GM12878 (cell line): Measurements from ENCODE around the gene OGFOD2. TPM values are rescaled to one million over a fixed set of nuclear protein-coding genes. Genes with fewer than 3 reads are reported as not detected.

Experiments used
- ATAC-seq: fragments of 200-7000 bp; cut with Tn5 transposase; 3 replicates; pipeline ENCODE4 v1.9.1; 2020; ENCODE audit warnings: mild to moderate bottlenecking, moderate library complexity
- BruUV-seq: library from RNA; stranded (reverse); fragments of 400-500 nt; replicated peaks from 2 replicates; lab custom pipeline; 2021; lab: Mats Ljungman, UMichigan
- CTCF ChIA-PET: fragments of 300-600 bp; sonication (Branson Sonifier 250); formaldehyde crosslinking; extraction: SDS; loops from one replicate; lab custom pipeline; 2021; ENCODE audit warnings: inconsistent platforms; lab: Yijun Ruan, JAX
- POLR2A ChIA-PET: fragments of 350-600 bp; formaldehyde crosslinking; extraction: SDS; loops from one replicate; lab custom pipeline; 2021; ENCODE audit warnings: inconsistent platforms; lab: Charles Lee
- RAD21 ChIA-PET: fragments of 300-600 bp; sonication (Branson Sonifier 250); formaldehyde crosslinking; loops from one replicate; lab custom pipeline; 2023; ENCODE audit warnings: antibody characterized with exemption; ENCODE audit not compliant: unreplicated experiment; lab: Charles Lee
- SMC1A ChIA-PET: fragments of 300-600 bp; sonication (Branson Sonifier 250); formaldehyde crosslinking; loops from one replicate; lab custom pipeline; 2023; ENCODE audit not compliant: unreplicated experiment, uncharacterized antibody; lab: Charles Lee
- DNase-seq: peaks from one replicate; pipeline ENCODE4 v3.0.0-alpha.2; 2011; ENCODE audit warnings: low read depth, low spot score
- FAIRE-seq: peaks from 3 replicates; lab custom pipeline; 2011; peaks lifted over from hg19 to GRCh38; lab: Jason Lieb, UNC
- H2AFZ ChIP-seq: 2 replicates; pipeline ENCODE4 v1.6.0; 2011; ENCODE audit warnings: low read depth, low read length, control low read depth; ENCODE audit not compliant: control insufficient read depth
- H3K27ac ChIP-seq: 2 replicates; pipeline ENCODE4 v1.5.1; 2011; ENCODE audit warnings: control low read depth; ENCODE audit not compliant: control insufficient read depth, insufficient read depth
- H3K27me3 ChIP-seq, 2 experiments: replicated peaks in 1 of 2; 2 replicates each; pipeline versions ENCODE4 v1.6.0 to v1.6.1; 2011; ENCODE audit warnings: low read length in 1 of 2; ENCODE audit not compliant: control insufficient read depth in 2 of 2, insufficient read depth in 2 of 2
- H3K36me3 ChIP-seq, 2 experiments: 2 replicates each; pipeline ENCODE4 v1.5.1; 2011; ENCODE audit warnings: low read length in 1 of 2; ENCODE audit not compliant: control insufficient read depth in 2 of 2, insufficient read depth in 2 of 2
- H3K4me1 ChIP-seq: 2 replicates; pipeline ENCODE4 v1.6.1; 2011; ENCODE audit warnings: mild to moderate bottlenecking, low read length, moderate library complexity, mixed read lengths; ENCODE audit not compliant: control insufficient read depth, insufficient read depth
- H3K4me2 ChIP-seq: 2 replicates; pipeline ENCODE4 v1.6.0; 2011; ENCODE audit warnings: control low read depth; ENCODE audit not compliant: control insufficient read depth, insufficient read depth
- H3K4me3 ChIP-seq: fragments of 200-600 bp; sonication (generic); 2 replicates; pipeline ENCODE4 v1.5.1; 2016
- H3K79me2 ChIP-seq: 2 replicates; pipeline ENCODE4 v1.6.0; 2011; ENCODE audit warnings: low read length; ENCODE audit not compliant: control insufficient read depth, insufficient read depth
- H3K9ac ChIP-seq: 2 replicates; pipeline ENCODE4 v1.8.0; 2011; ENCODE audit warnings: low read length, control low read depth, mixed read lengths; ENCODE audit not compliant: control insufficient read depth, insufficient read depth
- H3K9me3 ChIP-seq: replicated peaks from 3 replicates; pipeline ENCODE4 v1.5.1; 2011; ENCODE audit warnings: mild to moderate bottlenecking, low read length; ENCODE audit not compliant: control insufficient read depth, insufficient read depth
- H4K20me1 ChIP-seq: 2 replicates; pipeline ENCODE4 v1.6.0; 2011; ENCODE audit not compliant: control insufficient read depth, insufficient read depth
- ESRRA ChIP-seq: IDR thresholded peaks from 2 replicates; pipeline ENCODE4 v1.6.1; 2012; ENCODE audit warnings: mild to moderate bottlenecking, low read length, improper control_type of control experiment
- EZH2 ChIP-seq: IDR thresholded peaks from 2 replicates; pipeline ENCODE4 v1.6.1; 2012; ENCODE audit warnings: low read depth, mild to moderate bottlenecking, control low read depth, inconsistent platforms, low read length, borderline replicate concordance; ENCODE audit not compliant: control insufficient read depth
- IRF3 ChIP-seq: fragments of 450-650 bp; IDR thresholded peaks from 2 replicates; pipeline ENCODE4 v1.6.1; 2014; ENCODE audit warnings: mild to moderate bottlenecking
- KLF5 ChIP-seq: fragments of 450-650 bp; IDR thresholded peaks from 2 replicates; pipeline ENCODE4 v1.6.1; 2014; ENCODE audit warnings: mild to moderate bottlenecking; ENCODE audit not compliant: partially characterized antibody
- MYB ChIP-seq: fragments of 150-350 bp; IDR thresholded peaks from 2 replicates; pipeline ENCODE4 v1.6.1; 2014; ENCODE audit warnings: mild to moderate bottlenecking, low read depth, low read length, borderline replicate concordance
- NR2C1 ChIP-seq: fragments of 450-650 bp; IDR thresholded peaks from 2 replicates; pipeline ENCODE4 v1.6.1; 2017; ENCODE audit warnings: antibody characterized with exemption, mild to moderate bottlenecking, moderate library complexity
- POLR2AphosphoS2 ChIP-seq: IDR thresholded peaks from 2 replicates; pipeline ENCODE4 v1.6.1; 2011; ENCODE audit warnings: low read depth, mild to moderate bottlenecking, low read length, improper control_type of control experiment, moderate library complexity
- POU2F2 ChIP-seq: IDR thresholded peaks from 3 replicates; pipeline ENCODE4 v1.6.1; 2011; ENCODE audit warnings: low read depth, mild to moderate bottlenecking, low read length, borderline replicate concordance
- SREBF1 ChIP-seq: IDR thresholded peaks from 2 replicates; pipeline ENCODE4 v1.6.1; 2012; ENCODE audit warnings: mild to moderate bottlenecking, low read length
- ZNF384 ChIP-seq: IDR thresholded peaks from 2 replicates; pipeline ENCODE4 v1.6.1; 2012; ENCODE audit warnings: low read depth, mild to moderate bottlenecking, low read length, improper control_type of control experiment, borderline replicate concordance
- ZZZ3 ChIP-seq: IDR thresholded peaks from 2 replicates; pipeline ENCODE4 v1.6.1; 2011; ENCODE audit warnings: low read depth; ENCODE audit not compliant: control insufficient read depth, insufficient read length
- WGBS: methylation state at CpG from one replicate; pipeline ENCODE4 v1.1.6; 2016; ENCODE audit warnings: low lambda C conversion rate; ENCODE audit not compliant: insufficient replicate concordance, insufficient coverage; ENCODE audit errors: missing lambda C conversion rate; 5-methylcytosine and 5-hydroxymethylcytosine counted together
- in situ Hi-C: fragments of 300-500 bp; cut with MboI; formaldehyde crosslinking; loops from 9 replicates; pipeline ENCODE4 v1.14.3; 2018; ENCODE audit warnings: mixed read lengths
- intact Hi-C: fragments of 100-400 bp; cut with micrococcal nuclease; formaldehyde crosslinking; loops from one replicate; pipeline ENCODE4 v1.14.2; 2022; ENCODE audit not compliant: unreplicated experiment
- polyA plus RNA-seq, 11 experiments: library from polyadenylated mRNA; depleted of rRNA in 4 of 11; unstranded in 6 of 11; stranded (reverse) in 5 of 11; fragments of >200 nt; fragmentation: Nextera tagmentation in 4 of 11; fragmentation: Illumina TruSeq in 1 of 11; extraction: Ambion mirVana in 4 of 11; extraction: Trizol in 1 of 11; gene quantifications; 1 replicate in 1 of 11; 2 replicates in 10 of 11; pipeline versions ENCODE4 v1.2.1 to v1.2.3, GENCODE V29; 2011 to 2016; ENCODE audit warnings: inconsistent platforms in 2 of 11, missing spikeins in 2 of 11, low read depth in 1 of 11
- total RNA-seq, 4 experiments: library from RNA; depleted of rRNA in 3 of 4; stranded (reverse); fragments of >200 nt in 3 of 4; fragmentation: Illumina TruSeq in 1 of 4; extraction: Trizol in 1 of 4; gene quantifications; 2 replicates each; pipeline versions ENCODE4 v1.2.1 to v1.2.3, GENCODE V29; 2013 to 2021
- TF ChIP-seq, protein P1 (sequence below): IDR thresholded peaks from 2 replicates; pipeline ENCODE4 v1.6.1; 2011; ENCODE audit warnings: low read depth, low read length, improper control_type of control experiment, borderline replicate concordance

Gene OGFOD2
- total and polyA plus RNA-seq, 10 of the 15 experiments (the other 5 are each of a cell fraction or from before 2014, with no cell fraction given) = 0.93 to 29.2 (median 16.3) TPM

DNA sequence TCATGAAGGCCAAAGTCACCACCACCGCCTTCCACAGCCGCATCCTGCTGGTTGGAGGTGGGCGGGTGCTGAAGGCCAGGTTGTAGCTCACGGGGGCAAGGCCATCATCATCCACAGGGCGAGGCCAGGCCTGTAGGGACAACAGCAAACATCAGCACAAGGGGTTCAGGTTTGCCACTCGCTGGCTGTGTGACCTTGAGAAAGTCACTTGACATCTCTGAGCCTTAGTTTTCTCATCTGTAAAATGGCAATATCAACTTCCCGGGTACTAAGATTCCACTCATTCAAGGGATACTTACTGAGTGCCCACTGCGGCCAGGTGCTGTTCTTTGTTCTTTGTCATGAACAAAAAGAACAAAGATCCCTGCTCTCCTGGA is 14.9 kb upstream of the OGFOD2 start:
- RAD21 ChIA-PET = no interaction called here
- Histone ChIP-seq H3K4me3 (no peak overlapping the region), H3K4me1 (no peaks in the 10 kb centered on the region), H2AFZ (no peak overlapping the region), H3K27ac (no peak overlapping the region), H3K27me3 (no peaks in the 10 kb centered on the region), H3K79me2 (no peaks in the 10 kb centered on the region), H3K9ac (no peak overlapping the region), H3K36me3 (no peaks in the 10 kb centered on the region), H3K9me3 (no peaks in the 10 kb centered on the region), H4K20me1 (peaks cover 3% of the 10 kb centered on the region; the same call in 1 of the 2 replicates)
- intact Hi-C loops (no loop called here), in situ Hi-C loops (no loop called here)
- CTCF ChIA-PET = interaction anchor here (1.3 kb wide), 1 partner anchor 100 kb away, joined by 6 read pairs; no protein-coding TSS in a partner anchor
- BruUV-seq = no TSS peak
- WGBS = 61% methylated on average over 8 of the region's 8 CpGs
- SMC1A ChIA-PET = no interaction called here
- no peak for ATAC-seq
- FAIRE-seq = no peak
- TF ChIP-seq ZNF384 = no peak
- TF ChIP-seq ESRRA = no peak
- TF ChIP-seq, all 136 proteins: peak for 0
- no peak overlapping the region for H3K4me2 ChIP-seq
- no peak for DNase-seq
- POLR2A ChIA-PET = no interaction called here

DNA sequence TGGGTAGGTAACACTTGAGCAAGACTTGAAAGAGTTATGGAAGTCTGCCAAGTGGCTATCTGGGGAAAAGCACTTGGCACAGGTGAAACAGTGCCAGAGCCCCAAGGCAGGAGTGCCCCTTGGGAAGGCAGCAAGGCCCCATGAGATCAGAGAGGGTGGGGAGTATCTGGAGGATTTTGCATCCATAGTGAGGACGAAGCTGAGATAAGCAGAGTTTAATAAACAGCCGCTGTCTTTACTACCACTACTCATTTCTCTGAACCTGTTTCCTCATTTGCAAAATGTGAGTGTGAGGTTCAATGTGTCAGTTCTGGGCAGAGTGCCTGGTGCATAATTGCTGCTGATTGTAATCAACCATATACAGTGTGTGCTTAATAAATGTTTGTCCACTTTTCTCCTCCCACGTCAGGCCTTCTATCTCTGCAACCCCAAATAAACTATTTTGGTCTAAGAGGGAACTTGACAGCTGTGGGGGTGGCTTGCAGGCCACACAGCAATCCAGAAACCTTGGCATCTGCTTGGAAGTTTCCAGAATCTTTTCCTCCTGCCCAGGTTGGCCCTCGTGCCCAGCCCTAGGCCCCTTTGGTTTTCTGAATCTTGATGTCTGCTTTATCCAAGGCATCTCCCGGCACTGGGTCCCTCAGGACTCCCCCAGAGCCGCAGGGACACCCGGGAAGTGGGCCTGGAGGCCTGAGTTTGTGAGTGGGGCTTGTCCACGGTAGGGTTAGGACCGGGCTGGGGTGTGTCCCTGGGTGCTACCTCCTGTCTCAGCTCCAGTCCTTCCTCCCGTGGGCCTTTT is 13.3 kb upstream of the OGFOD2 start:
- POLR2A ChIA-PET = interaction anchor here (0.6 kb wide), 1 partner anchor 14 kb away, joined by 3 read pairs; no protein-coding TSS in a partner anchor
- Histone ChIP-seq H3K36me3 (no peaks in the 10 kb centered on the region), H3K79me2 (no peaks in the 10 kb centered on the region), H4K20me1 (peaks cover 3% of the 10 kb centered on the region), H3K9ac (no peak overlapping the region), H3K4me1 (peaks cover 4% of the 10 kb centered on the region; the same call in 1 of the 2 replicates), H3K9me3 (no peaks in the 10 kb centered on the region), H3K4me3 (no peak overlapping the region), H2AFZ (no peak overlapping the region), H3K4me2 (no peak overlapping the region), H3K27me3 (no peaks in the 10 kb centered on the region), H3K27ac (no peak overlapping the region)
- CTCF ChIA-PET = interaction anchor here (1.2 to 1.3 kb wide), 2 partner anchors 101 to 168 kb away, joined by 3 to 6 read pairs; no protein-coding TSS in a partner anchor
- DNase-seq (no peak), ATAC-seq (no peak), FAIRE-seq (no peak)
- 42% methylated on average over 10 of the region's 10 CpGs for WGBS
- TF ChIP-seq, protein P1, sequence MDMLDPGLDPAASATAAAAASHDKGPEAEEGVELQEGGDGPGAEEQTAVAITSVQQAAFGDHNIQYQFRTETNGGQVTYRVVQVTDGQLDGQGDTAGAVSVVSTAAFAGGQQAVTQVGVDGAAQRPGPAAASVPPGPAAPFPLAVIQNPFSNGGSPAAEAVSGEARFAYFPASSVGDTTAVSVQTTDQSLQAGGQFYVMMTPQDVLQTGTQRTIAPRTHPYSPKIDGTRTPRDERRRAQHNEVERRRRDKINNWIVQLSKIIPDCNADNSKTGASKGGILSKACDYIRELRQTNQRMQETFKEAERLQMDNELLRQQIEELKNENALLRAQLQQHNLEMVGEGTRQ = no peak
- TF ChIP-seq POLR2AphosphoS2 (no peak), ZZZ3 (no peak), NR2C1 (no peak), MYB (no peak), POU2F2 (no peak), IRF3 (no peak), KLF5 (no peak), SREBF1 (no peak), EZH2 (no peak)
- intact Hi-C loops (no loop called here), in situ Hi-C loops (no loop called here)
- RAD21 ChIA-PET = no interaction called here
- SMC1A ChIA-PET = no interaction called here
- BruUV-seq = no TSS peak
